ENCODE measurements around the gene PRKAG2.

Gene PRKAG2

GRCh38 chr7:151732834-151733592 is 143.9 kb downstream of the PRKAG2 start:
- no peak for DNase-seq (ENCODE audit: low read depth in 1 of 2, low spot score in 1 of 2)
- in situ Hi-C loops (cut with HindIII; ENCODE audit: low pct_unique_long_range_greater_than_20kb, low sequenced_read_pairs): no loop called here
- TF ChIP-seq JUND (IDR thresholded peaks at IDR 0.05; ENCODE audit: low read depth): no peak

DNA sequence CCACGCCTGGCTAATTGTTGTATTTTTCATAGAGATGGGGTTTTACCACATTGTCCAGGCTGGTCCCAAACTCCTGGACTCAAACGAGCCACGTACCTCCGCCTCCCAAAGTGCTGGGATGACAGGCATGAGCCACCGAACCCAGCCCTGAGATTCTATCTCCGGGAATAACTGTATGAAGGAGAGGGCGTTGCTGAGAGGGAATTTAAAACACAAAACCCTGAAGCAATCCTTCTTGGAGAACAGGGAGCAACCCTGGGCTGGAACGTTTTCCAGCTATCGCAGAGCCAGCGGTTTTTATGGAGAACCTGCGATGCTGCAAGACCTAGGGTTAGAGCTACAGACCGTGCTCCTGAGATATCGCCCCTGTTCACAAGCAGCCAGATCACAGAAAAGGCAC is 144.6 kb downstream of the PRKAG2 start:
- no peak for DNase-seq (ENCODE audit: low read depth in 1 of 2, low spot score in 1 of 2)
- no peak for TF ChIP-seq JUND (IDR thresholded peaks at IDR 0.05; ENCODE audit: low read depth)
- in situ Hi-C loops (cut with HindIII; ENCODE audit: low pct_unique_long_range_greater_than_20kb, low sequenced_read_pairs): no loop called here

GRCh38 chr7:151731022-151731441 is 145.9 kb downstream of the PRKAG2 start:
- DNase-seq (ENCODE audit: low read depth in 1 of 2, low spot score in 1 of 2): no peak
- TF ChIP-seq JUND (IDR thresholded peaks at IDR 0.05; ENCODE audit: low read depth): no peak
- in situ Hi-C loops (cut with HindIII; ENCODE audit: low pct_unique_long_range_greater_than_20kb, low sequenced_read_pairs): no loop called here

GRCh38 chr7:151730591-151730990 is 146.3 kb downstream of the PRKAG2 start:
- no peak for DNase-seq (ENCODE audit: low read depth in 1 of 2, low spot score in 1 of 2)
- TF ChIP-seq JUND (IDR thresholded peaks at IDR 0.05; ENCODE audit: low read depth): no peak
- in situ Hi-C loops (cut with HindIII; ENCODE audit: low pct_unique_long_range_greater_than_20kb, low sequenced_read_pairs): no loop called here

DNA sequence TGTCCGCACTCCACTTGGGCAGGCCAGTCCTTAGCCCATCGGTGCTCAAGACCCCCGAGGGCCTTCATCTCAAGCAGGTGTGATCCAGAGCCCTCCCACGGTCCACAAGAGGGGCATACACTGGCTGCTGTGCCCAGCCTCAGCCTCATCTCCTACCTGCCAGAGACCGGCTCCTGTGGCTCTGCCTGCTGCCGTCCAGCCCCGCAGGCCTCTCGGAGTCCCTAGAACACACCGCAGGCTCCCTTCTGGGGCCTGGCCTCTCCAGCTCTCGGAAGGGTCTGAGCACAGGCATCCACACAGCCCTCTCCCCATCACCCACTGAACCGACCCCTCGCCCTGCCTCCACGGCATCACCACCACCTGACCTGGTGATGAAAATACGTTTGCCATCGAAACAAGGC is 147.4 kb downstream of the PRKAG2 start:
- no peak for DNase-seq (ENCODE audit: low read depth in 1 of 2, low spot score in 1 of 2)
- no peak for TF ChIP-seq JUND (IDR thresholded peaks at IDR 0.05; ENCODE audit: low read depth)
- in situ Hi-C loops (cut with HindIII; ENCODE audit: low pct_unique_long_range_greater_than_20kb, low sequenced_read_pairs): no loop called here

GRCh38 chr7:151728746-151729145 is 148.2 kb downstream of the PRKAG2 start:
- in situ Hi-C loops (cut with HindIII; ENCODE audit: low pct_unique_long_range_greater_than_20kb, low sequenced_read_pairs): no loop called here
- no peak for TF ChIP-seq JUND (IDR thresholded peaks at IDR 0.05; ENCODE audit: low read depth)

GRCh38 chr7:151728286-151728660 is 148.6 kb downstream of the PRKAG2 start:
- no peak for TF ChIP-seq JUND (IDR thresholded peaks at IDR 0.05; ENCODE audit: low read depth)
- DNase-seq (ENCODE audit: low read depth in 1 of 2, low spot score in 1 of 2): no peak
- in situ Hi-C loops (cut with HindIII; ENCODE audit: low pct_unique_long_range_greater_than_20kb, low sequenced_read_pairs): no loop called here

More at GRCh38 chr7:151728746-151729145, 148.2 kb downstream of the PRKAG2 start:
- DNase-seq (ENCODE audit: low read depth in 1 of 2, low spot score in 1 of 2): no peak

- TF ChIP-seq JUND (IDR thresholded peaks at IDR 0.05; ENCODE audit: low read depth): no peak
- DNase-seq (ENCODE audit: low read depth in 1 of 2, low spot score in 1 of 2): no peak
- in situ Hi-C loops (cut with HindIII; ENCODE audit: low pct_unique_long_range_greater_than_20kb, low sequenced_read_pairs): no loop called here
These were observed 149.2 kb downstream of the PRKAG2 start for GRCh38 chr7:151727579-151728285.

DNA sequence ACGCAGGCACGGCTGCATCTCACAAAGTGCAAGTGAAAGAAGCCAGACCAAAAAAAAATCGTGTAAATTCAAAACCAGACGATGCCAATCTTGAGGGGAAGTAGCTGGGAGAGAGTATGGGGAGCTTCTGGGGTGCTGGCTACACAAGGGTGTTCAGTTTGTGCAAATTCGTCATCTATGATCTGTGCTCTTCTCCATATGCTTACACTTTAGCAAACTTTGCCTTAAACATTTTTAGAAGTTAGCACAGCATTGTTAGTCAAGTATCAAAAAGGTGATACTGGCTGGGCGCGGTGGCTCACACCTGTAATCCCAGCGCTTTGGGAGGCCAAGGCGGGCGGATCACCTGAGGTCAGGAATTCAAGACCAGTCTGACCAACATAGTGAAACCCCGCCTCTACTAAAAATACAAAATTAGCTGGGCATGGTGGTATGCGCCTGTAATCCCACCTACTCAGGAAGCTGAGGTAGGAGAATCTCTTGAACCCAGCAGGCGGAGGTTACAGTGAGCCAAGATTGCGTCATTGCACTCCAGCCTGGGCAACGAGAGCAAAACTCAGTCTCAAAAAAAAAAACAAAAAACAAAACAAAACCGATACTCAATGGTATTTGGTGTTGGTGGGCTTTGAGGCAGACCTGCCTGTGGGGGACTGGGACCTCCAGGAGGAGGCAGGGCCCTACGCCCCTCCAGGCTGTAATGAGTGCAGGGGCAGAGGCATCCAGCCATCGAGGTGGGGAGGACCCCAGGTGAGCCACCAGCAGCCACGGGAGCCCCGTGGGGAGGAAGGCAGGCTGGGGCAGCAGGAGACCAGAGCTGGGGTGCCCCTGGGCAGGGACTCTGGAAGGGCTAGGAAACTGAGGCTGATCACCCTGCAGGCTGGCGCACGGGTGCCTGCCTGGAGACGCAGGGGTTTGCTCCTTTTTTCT is 150.0 kb downstream of the PRKAG2 start:
- TF ChIP-seq JUND (IDR thresholded peaks at IDR 0.05; ENCODE audit: low read depth): no peak
- in situ Hi-C loops (cut with HindIII; ENCODE audit: low pct_unique_long_range_greater_than_20kb, low sequenced_read_pairs): no loop called here
- DNase-seq (ENCODE audit: low read depth in 1 of 2, low spot score in 1 of 2): no peak

DNA sequence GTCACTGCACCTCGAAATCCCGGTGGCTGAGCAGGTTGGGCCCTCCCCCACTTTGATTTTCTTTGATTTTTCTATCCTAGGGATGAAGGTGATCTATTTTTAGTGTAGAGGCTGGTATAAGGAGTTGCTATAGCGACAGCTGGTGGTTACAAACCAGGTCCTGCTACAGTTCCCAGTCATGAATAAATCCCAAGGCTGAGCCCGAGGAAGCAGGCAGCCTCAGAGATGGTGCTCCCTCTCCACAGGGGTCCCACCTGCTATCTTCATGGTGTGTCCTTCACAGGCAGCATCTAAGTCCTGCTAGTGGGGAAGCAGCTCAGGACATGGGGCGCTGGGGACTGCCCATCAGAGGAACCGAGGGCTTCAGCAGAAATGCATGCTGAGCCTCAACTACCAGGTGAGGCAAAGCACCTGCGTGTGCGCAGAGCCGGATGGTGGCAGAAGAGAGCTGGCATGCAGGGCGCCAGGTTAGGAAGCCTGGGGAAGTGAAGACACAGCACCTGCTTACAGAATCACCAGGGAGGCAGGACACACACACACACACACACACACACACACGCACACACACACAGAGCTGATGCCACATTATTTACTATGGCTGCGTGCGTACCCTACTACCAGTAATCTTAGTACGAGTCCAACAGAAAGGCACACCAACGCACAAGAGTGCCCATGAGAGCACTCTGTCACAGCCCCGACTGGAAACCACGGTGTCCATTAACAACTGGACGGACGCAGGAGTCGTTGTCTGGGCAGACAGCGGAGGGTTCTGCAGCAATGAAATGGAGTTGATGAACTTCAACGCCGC is 150.9 kb downstream of the PRKAG2 start:
- in situ Hi-C loops (cut with HindIII; ENCODE audit: low pct_unique_long_range_greater_than_20kb, low sequenced_read_pairs): no loop called here
- peak; percentile 75 to 81 for DNase-seq (ENCODE audit: low read depth in 1 of 2, low spot score in 1 of 2)
- TF ChIP-seq JUND (IDR thresholded peaks at IDR 0.05; ENCODE audit: low read depth): no peak

- DNase-seq (ENCODE audit: low read depth in 1 of 2, low spot score in 1 of 2): no peak
- in situ Hi-C loops (cut with HindIII; ENCODE audit: low pct_unique_long_range_greater_than_20kb, low sequenced_read_pairs): no loop called here
- TF ChIP-seq JUND (IDR thresholded peaks at IDR 0.05; ENCODE audit: low read depth): no peak
These were observed 151.9 kb downstream of the PRKAG2 start for GRCh38 chr7:151724920-151725584.

Data from T47D (cell line).